B cell (primary cell): Measurements from ENCODE around the gene ARID4B. TPM values are rescaled to one million over a fixed set of nuclear protein-coding genes. Genes with fewer than 3 reads are reported as not detected.
A peak's percentile ranks its signal among the peaks of the same experiment; 100 is the strongest.

Experiments used
- ATAC-seq: fragments of 200-7000 bp; cut with Tn5 transposase; one replicate; pipeline ENCODE4 v1.10.0; 2021; ENCODE audit warnings: low read depth, mild to moderate bottlenecking, moderate number of reproducible peaks, moderate library complexity
- CTCF ChIA-PET: fragments of 350-600 bp; sonication (Branson Sonifier 250); formaldehyde crosslinking; loops from one replicate; lab custom pipeline; 2021; ENCODE audit warnings: antibody characterized with exemption, inconsistent platforms; lab: Charles Lee
- POLR2A ChIA-PET: fragments of 350-600 bp; sonication (Branson Sonifier 250); formaldehyde crosslinking; loops from one replicate; lab custom pipeline; 2021; ENCODE audit warnings: antibody characterized with exemption; lab: Charles Lee
- DNase-seq: peaks from one replicate; pipeline ENCODE4 v3.0.0; 2013
- H2AFZ ChIP-seq: 2 replicates; pipeline ENCODE4 v1.6.1; 2012; ENCODE audit warnings: mild to moderate bottlenecking, low read depth, low read length; ENCODE audit not compliant: insufficient read depth, poor library complexity, severe bottlenecking
- H3K27ac ChIP-seq, 2 donors: 1 replicate in 1 of 2; 2 replicates in 1 of 2; pipeline ENCODE4 v1.5.1; 2012 to 2013; ENCODE audit warnings: low read length in 2 of 2, mild to moderate bottlenecking in 2 of 2, moderate library complexity in 1 of 2
- H3K27me3 ChIP-seq, 4 experiments: fragments of 200-600 bp in 1 of 4; sonication (generic) in 1 of 4; replicated peaks in 1 of 4; 1 replicate in 2 of 4; 2 replicates in 2 of 4; pipeline versions ENCODE4 v1.6.1 to v1.7.0; 2013 to 2016; ENCODE audit warnings: low read length in 3 of 4, mild to moderate bottlenecking in 2 of 4, mixed read lengths in 1 of 4, moderate library complexity in 1 of 4; ENCODE audit not compliant: insufficient read depth in 4 of 4, control insufficient read depth in 3 of 4; ENCODE audit errors: control extremely low read depth in 1 of 4
- H3K36me3 ChIP-seq, 2 experiments: replicated peaks in 1 of 2; 1 replicate in 1 of 2; 2 replicates in 1 of 2; pipeline versions ENCODE4 v1.6.1 to v1.7.1; 2013; ENCODE audit warnings: low read length in 1 of 2; ENCODE audit not compliant: insufficient read depth in 2 of 2, control insufficient read depth in 1 of 2; ENCODE audit errors: control extremely low read depth in 1 of 2, extremely low read depth in 1 of 2
- H3K4me1 ChIP-seq, 2 donors: fragments of 200-600 bp in 1 of 2; sonication (generic) in 1 of 2; 1 replicate in 1 of 2; 2 replicates in 1 of 2; pipeline versions ENCODE4 v1.5.1 to v1.6.1; 2013 to 2017; ENCODE audit warnings: low read length in 2 of 2; ENCODE audit not compliant: control insufficient read depth in 2 of 2, insufficient read depth in 2 of 2
- H3K4me2 ChIP-seq: replicated peaks from 2 replicates; pipeline ENCODE3; 2012; ENCODE audit warnings: mild to moderate bottlenecking, low read depth, low read length; ENCODE audit not compliant: poor library complexity, severe bottlenecking
- H3K4me3 ChIP-seq, 5 experiments: fragments of 200-600 bp in 1 of 5; sonication (generic) in 1 of 5; 1 replicate in 3 of 5; 2 replicates in 2 of 5; pipeline versions ENCODE4 v1.5.1 to v1.7.0; 2011 to 2016; ENCODE audit warnings: low read length in 4 of 5, mild to moderate bottlenecking in 4 of 5, low read depth in 2 of 5, control low read depth in 1 of 5, moderate library complexity in 1 of 5; ENCODE audit not compliant: insufficient read depth in 1 of 5; ENCODE audit errors: control extremely low read depth in 1 of 5, extremely low read depth in 1 of 5
- H3K79me2 ChIP-seq: fragments of 200-600 bp; sonication (generic); one replicate; pipeline ENCODE4 v1.6.0; 2016; ENCODE audit warnings: low read length; ENCODE audit not compliant: control insufficient read depth, insufficient read depth
- H3K9ac ChIP-seq: fragments of 200-600 bp; sonication (generic); 2 replicates; pipeline ENCODE4 v1.6.1; 2017; ENCODE audit warnings: mild to moderate bottlenecking, low read length, moderate library complexity
- H3K9me3 ChIP-seq, 3 donors: one replicate each; pipeline versions ENCODE4 v1.6.1 to v1.7.1; 2013; ENCODE audit warnings: low read length in 2 of 3; ENCODE audit not compliant: control insufficient read depth in 2 of 3, insufficient read depth in 1 of 3; ENCODE audit errors: control extremely low read depth in 1 of 3
- H4K20me1 ChIP-seq: 2 replicates; pipeline ENCODE4 v1.6.0; 2012; ENCODE audit warnings: mild to moderate bottlenecking, low read length; ENCODE audit not compliant: insufficient read depth, control insufficient read depth, poor library complexity, severe bottlenecking
- H3K27ac Mint-ChIP-seq: one replicate; pipeline ENCODE4 v1.8.0; 2021; ENCODE audit warnings: mixed read lengths
- H3K27me3 Mint-ChIP-seq: one replicate; pipeline ENCODE4 v1.8.0; 2021; ENCODE audit warnings: mixed read lengths
- H3K4me1 Mint-ChIP-seq: one replicate; pipeline ENCODE4 v1.8.0; 2021; ENCODE audit warnings: mixed read lengths
- H3K4me3 Mint-ChIP-seq: one replicate; pipeline ENCODE4 v1.8.0; 2021; ENCODE audit warnings: mixed read lengths
- H3K9me3 Mint-ChIP-seq: one replicate; pipeline ENCODE4 v1.8.0; 2022; ENCODE audit warnings: mixed read lengths; ENCODE audit not compliant: insufficient read depth
- EZH2 ChIP-seq: IDR thresholded peaks from 2 replicates; pipeline ENCODE4 v1.6.1; 2012; ENCODE audit warnings: borderline replicate concordance, low read depth, mild to moderate bottlenecking, moderate library complexity, low read length; ENCODE audit not compliant: insufficient read depth, poor library complexity, severe bottlenecking
- WGBS: methylation state at CpG from one replicate; pipeline ENCODE4 v1.1.5; 2013; ENCODE audit warnings: missing lambda C conversion rate; ENCODE audit not compliant: insufficient coverage; 5-methylcytosine and 5-hydroxymethylcytosine counted together
- intact Hi-C: fragments of 100-400 bp; cut with micrococcal nuclease; formaldehyde crosslinking; loops from one replicate; pipeline ENCODE4 v1.10.0; 2022
- polyA plus RNA-seq: library from polyadenylated mRNA; depleted of rRNA; stranded (reverse); fragments of >200 nt; gene quantifications from 2 replicates; pipeline ENCODE4 v1.2.3, GENCODE V29; 2012
- total RNA-seq, 2 donors: library from RNA; stranded (reverse); fragments of 120-200 nt in 1 of 2; gene quantifications; 1 replicate in 1 of 2; 2 replicates in 1 of 2; pipeline versions ENCODE4 v1.2.3 to v1.2.4, GENCODE V29; 2013 to 2022
- TF ChIP-seq, protein P1 (sequence below): fragments of 200-600 bp; IDR thresholded peaks from one replicate; pipeline ENCODE4 v1.8.0; 2022; ENCODE audit warnings: antibody characterized with exemption, mild to moderate bottlenecking

ARID4B gene
- total and polyA plus RNA-seq, 2 donors (not counting 1 experiment from before 2014, with no cell fraction given): 13.2 to 110 TPM

DNA sequence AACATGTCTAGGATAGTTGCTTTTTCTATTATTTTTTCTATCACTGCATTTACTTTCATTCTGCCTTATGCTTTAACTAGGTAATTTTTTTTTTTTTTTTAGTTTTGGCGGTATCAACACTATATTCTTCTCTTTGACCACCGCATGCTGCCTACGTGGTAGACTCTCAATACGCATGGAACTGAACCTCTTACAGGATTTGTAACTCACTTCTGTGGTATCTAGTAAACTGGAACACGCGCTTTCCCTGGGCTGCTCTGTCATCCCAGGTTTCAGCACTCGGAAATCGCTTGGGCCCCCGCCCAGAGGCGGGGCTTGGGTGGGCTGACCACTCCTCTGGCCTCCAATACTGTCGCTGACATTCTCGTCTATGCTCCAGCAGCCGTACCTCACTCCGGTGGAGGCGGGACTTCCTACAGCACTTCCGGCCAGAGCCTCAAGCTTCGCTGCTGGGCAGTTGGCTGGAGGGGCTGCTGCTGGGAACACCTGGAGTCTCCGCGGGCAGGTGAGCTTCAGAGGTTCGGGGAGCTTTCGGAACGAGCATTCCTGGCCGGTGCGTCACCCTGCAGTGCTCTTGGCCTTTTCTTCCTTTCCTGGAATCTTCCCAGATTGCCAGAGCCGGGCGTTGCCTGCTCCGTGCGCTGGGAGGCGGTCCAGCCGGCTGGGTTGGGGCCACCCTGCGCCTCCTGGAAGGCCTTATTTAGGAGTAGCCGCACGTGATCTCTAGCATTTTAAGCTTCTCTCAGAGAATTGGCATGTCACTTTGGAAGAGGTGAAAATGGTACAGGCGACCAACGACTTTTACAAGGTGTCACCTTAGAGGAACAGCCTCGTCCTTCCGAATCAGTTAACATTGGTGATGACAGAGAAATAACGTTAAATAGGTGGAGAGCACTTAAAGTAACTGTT, 39.3 kb upstream of the ARID4B start, which contains the start of gene TBCE:
Gene TBCE (plus strand): TSS at position 428 of the 909 bp plus-strand sequence. CDS start 12,623 bp downstream, outside the sequence.
- CTCF ChIA-PET: interaction anchor here (0.9 to 1.0 kb wide), 2 partner anchors 39 to 49 kb away, joined by 3 read pairs; partner anchors contain the start of genes ARID4B and GGPS1
- Histone ChIP-seq H3K9me3 (no peaks in the 10 kb centered on the region), H3K27ac (peak within 1 kb of the TSS; percentile 59 to 77), H3K9ac (peak within 1 kb of the TSS; percentile 88), H4K20me1 (no peaks in the 10 kb centered on the region), H3K4me1 (peaks cover 12% of the 10 kb centered on the region in 2 donors), H2AFZ (peak within 1 kb of the TSS; percentile 93), H3K4me2 (peak within 1 kb of the TSS; percentile 77), H3K27me3 (no peaks in the 10 kb centered on the region), H3K36me3 (no peaks in the 10 kb centered on the region), H3K79me2 (peaks cover 45% of the 10 kb centered on the region), H3K4me3 (peak within 1 kb of the TSS; percentile 79 to 97 (median 86))
- Mint-ChIP-seq H3K27me3 (no peaks in the 10 kb centered on the region), H3K4me3 (peak within 1 kb of the TSS; percentile 99), H3K4me1 (peaks cover 25% of the 10 kb centered on the region), H3K27ac (peak within 1 kb of the TSS; percentile 94), H3K9me3 (no peaks in the 10 kb centered on the region)
- ATAC-seq (peak; percentile 100), DNase-seq (peak; percentile 84)
- intact Hi-C loops: loop anchor here (1.0 to 10.0 kb wide), 5 partner anchors 39 to 1428 kb away; partner anchors contain the start of genes ARID4B, B3GALNT2, GGPS1 and MTR
- POLR2A ChIA-PET: no interaction called here
- TF ChIP-seq, protein P1, sequence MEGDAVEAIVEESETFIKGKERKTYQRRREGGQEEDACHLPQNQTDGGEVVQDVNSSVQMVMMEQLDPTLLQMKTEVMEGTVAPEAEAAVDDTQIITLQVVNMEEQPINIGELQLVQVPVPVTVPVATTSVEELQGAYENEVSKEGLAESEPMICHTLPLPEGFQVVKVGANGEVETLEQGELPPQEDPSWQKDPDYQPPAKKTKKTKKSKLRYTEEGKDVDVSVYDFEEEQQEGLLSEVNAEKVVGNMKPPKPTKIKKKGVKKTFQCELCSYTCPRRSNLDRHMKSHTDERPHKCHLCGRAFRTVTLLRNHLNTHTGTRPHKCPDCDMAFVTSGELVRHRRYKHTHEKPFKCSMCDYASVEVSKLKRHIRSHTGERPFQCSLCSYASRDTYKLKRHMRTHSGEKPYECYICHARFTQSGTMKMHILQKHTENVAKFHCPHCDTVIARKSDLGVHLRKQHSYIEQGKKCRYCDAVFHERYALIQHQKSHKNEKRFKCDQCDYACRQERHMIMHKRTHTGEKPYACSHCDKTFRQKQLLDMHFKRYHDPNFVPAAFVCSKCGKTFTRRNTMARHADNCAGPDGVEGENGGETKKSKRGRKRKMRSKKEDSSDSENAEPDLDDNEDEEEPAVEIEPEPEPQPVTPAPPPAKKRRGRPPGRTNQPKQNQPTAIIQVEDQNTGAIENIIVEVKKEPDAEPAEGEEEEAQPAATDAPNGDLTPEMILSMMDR: no peak
- TF ChIP-seq EZH2: no peak
- WGBS: under 1% methylated on average over 37 of the region's 38 CpGs

DNA sequence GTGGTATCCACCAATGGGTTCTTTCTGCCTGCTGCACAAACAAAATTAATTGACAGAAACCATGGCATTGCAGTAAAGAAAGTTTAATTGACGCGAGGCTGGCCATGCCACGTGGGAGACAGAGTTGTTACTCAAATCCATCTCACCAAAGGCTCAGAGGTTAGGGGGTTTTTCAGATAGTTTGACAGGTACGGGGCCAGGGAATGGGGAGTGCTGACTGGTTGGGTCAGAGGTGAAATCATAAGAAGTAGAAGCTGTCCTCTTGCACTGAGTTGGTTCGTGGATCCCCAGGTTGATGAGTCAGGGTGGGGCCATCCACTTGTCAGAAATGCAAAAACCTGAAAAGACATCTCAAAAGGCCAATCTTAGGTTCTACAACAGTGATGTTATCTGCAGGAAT, 38.3 kb upstream of the ARID4B start:
- Histone ChIP-seq H3K9ac (peak overlapping the region; percentile 88), H3K36me3 (no peaks in the 10 kb centered on the region), H4K20me1 (no peaks in the 10 kb centered on the region), H3K27me3 (no peaks in the 10 kb centered on the region), H3K4me2 (peak overlapping the region; percentile 77), H3K9me3 (no peaks in the 10 kb centered on the region), H3K79me2 (peaks cover 36% of the 10 kb centered on the region), H3K4me3 (peak overlapping the region in 1 of 5 experiments; percentile 86), H3K4me1 (peaks cover 12% of the 10 kb centered on the region in 2 donors), H3K27ac (no peak overlapping the region), H2AFZ (peak overlapping the region; percentile 93)
- TF ChIP-seq, protein P1: no peak
- no peak for TF ChIP-seq EZH2
- ChIA-PET POLR2A (no interaction called here), CTCF (no interaction called here)
- Mint-ChIP-seq H3K4me1 (peaks cover 25% of the 10 kb centered on the region), H3K4me3 (peak overlapping the region; percentile 99), H3K27me3 (no peaks in the 10 kb centered on the region), H3K9me3 (no peaks in the 10 kb centered on the region), H3K27ac (peak overlapping the region; percentile 50)
- 70% methylated on average over 2 of the region's 5 CpGs for WGBS
- DNase-seq (no peak), ATAC-seq (no peak)
- intact Hi-C loops: loop anchor here (2.0 to 10.0 kb wide), 3 partner anchors 139 to 1429 kb away; partner anchors contain the start of genes B3GALNT2, MTR and TARBP1
